DMS79 (cell line): ENCODE measurements around the gene HYAL1.

Experiments used
- DNase-seq: peaks from one replicate; lab custom pipeline; 2025; lab: John Stamatoyannopoulos, UW

HYAL1 gene, protein sequence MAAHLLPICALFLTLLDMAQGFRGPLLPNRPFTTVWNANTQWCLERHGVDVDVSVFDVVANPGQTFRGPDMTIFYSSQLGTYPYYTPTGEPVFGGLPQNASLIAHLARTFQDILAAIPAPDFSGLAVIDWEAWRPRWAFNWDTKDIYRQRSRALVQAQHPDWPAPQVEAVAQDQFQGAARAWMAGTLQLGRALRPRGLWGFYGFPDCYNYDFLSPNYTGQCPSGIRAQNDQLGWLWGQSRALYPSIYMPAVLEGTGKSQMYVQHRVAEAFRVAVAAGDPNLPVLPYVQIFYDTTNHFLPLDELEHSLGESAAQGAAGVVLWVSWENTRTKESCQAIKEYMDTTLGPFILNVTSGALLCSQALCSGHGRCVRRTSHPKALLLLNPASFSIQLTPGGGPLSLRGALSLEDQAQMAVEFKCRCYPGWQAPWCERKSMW

DNA sequence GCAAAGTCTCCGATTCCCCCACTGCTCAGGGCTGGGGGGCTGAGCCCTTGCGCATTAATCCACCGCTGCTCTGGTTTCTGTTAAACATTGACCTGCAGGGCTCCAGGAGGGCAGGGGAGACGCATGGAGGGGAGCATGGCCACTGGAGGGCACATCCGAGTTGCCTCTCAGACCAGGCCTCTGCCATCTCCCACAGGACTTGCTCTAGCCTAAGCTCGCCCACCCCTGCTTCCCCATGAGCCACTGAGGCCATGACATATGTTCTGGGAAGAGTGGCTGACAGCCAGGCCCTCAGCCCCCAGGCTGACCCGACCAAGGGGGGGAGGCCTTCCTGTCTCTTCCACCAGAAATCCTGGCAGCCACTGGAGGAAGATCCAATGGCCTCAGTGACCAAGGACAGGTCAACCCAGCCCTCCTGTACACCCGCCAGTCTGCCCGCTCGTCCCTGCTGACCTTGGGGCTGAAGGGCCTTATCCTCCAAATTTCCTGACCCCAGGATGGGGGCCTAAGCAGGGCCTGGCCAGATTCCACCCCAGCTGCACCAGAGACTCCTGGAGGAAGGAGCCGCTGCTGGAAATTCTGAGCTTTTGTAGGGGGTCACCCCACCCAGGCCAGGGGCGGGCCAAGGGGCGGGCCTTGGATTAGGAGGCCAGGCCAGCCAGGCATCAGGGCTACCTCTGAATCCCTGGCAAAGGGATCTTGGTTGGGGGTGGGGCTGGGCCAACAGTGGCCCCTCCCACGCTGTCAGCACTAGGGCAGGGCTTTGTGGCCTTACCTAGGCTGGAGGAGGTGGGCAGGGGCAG, at the start of gene HYAL1:
Gene HYAL1 (minus strand): TSS at position 562 of the 803 bp plus-strand sequence. CDS start 618 bp downstream, outside the sequence.
- DNase-seq = no peak

- DNase-seq = no peak
These were observed 49.4 kb upstream of the HYAL1 start for GRCh38 chr3:50352781-50353180.

DNA sequence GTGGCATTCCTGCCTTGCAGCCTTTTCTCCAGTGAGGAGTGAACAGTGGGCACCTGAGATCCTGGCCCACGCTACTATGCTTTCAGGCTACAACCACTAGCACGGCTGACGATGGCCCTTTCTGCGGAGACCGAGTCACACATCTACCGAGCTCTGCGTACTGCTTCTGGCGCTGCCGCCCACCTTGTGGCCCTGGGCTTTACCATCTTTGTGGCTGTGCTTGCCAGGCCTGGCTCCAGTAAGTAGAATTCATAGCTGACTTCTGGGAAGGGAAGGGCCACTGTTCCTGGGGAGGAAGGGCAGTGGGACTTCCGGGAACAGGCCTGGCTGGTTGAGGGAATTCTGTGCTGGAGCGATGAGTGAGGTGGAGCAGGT, 47.9 kb upstream of the HYAL1 start:
- DNase-seq = no peak

GRCh38 chr3:50350527-50351322, 47.4 kb upstream of the HYAL1 start, which contains the start of the genes CYB561D2 and NPRL2:
Gene CYB561D2, plus strand, starts transcription at chr3:50350862. Its CDS starts 572 bp downstream, at chr3:50351434.
Gene NPRL2, minus strand, starts transcription at chr3:50350775. Its CDS starts 123 bp downstream, at chr3:50350652.
- DNase-seq = peak; percentile 75

- DNase-seq = no peak
These were observed 46.8 kb upstream of the HYAL1 start for GRCh38 chr3:50350213-50350526.

DNA sequence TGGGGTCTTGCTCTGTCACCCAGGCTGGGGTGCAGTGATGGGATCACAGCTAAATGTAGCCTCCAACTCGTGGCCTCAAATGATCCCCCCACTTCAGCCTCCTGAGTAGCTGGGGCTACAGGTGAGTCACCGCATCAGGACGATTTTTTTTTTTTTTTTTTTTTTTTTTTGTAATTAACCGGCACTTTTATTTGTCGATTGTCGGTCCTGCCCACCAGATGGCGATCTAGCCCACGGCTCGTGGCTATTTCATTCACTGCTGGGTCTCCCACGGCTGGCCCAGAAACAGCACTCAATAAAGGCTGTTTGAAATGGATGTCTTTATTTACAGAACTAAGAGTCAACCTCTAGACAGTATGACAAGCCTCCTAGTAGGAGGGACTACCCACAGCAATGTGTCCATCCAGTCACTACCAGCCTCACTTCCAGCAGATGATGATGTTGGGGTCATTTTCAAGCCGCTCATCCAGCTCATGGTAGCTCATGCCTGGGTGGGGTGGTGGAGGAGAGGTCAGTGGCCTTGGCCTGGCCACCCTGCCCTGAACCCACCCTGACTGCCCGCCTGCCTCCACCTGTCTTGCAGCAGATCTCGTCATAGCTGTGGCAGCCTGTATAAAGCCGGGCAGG, 43.9 kb upstream of the HYAL1 start:
- DNase-seq = peak; percentile 42

GRCh38 chr3:50345586-50346234, 42.3 kb upstream of the HYAL1 start, which contains the start of gene ZMYND10:
Gene ZMYND10, minus strand, starts transcription at chr3:50345732. Its CDS starts 153 bp downstream, at chr3:50345579.
- no peak for DNase-seq

- no peak for DNase-seq
These were observed 41.6 kb upstream of the HYAL1 start for GRCh38 chr3:50345008-50345407.

- DNase-seq = no peak
These were observed 39.6 kb upstream of the HYAL1 start for GRCh38 chr3:50342813-50343633.

DNA sequence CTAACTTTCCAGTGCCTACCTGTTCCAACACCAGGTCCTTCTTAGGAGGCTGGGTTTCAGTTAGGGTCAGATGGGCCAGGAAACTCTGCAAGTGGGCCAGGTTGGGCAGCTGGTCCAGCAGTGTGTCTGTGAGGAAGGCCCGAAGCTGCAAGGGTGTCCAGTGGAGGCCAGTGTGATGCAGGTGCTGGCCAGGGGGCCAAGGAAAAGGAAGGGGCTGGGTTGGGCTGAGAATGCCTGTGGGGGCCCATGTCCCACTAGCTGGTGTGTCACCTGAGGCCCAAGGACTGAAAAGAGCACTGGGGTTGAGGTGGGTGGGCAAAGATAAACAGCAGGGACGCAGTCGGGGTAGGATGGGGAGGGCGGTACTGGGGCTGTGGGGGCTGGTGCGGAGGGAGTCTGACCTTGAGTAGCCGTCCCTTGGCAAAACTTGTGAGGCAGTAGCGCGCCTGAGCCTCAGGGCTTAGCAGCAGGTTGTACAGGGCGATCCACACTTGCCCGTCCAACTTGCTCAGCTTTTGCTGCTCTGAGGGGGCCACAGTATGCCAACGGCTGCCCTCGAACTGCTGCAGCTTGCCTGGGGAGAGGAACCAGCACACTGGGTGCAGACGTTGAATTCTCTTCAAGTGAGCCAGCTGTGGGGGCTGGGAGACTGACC, 38.7 kb upstream of the HYAL1 start:
- no peak for DNase-seq

- DNase-seq = no peak
These were observed 38.2 kb upstream of the HYAL1 start for GRCh38 chr3:50341537-50341936.

- DNase-seq = no peak
These were observed 37.3 kb upstream of the HYAL1 start, which contains the start of gene RASSF1 for GRCh38 chr3:50340448-50341329. Gene RASSF1, minus strand, starts transcription at chr3:50340836. Its CDS starts 31 bp downstream, at chr3:50340805.

DNA sequence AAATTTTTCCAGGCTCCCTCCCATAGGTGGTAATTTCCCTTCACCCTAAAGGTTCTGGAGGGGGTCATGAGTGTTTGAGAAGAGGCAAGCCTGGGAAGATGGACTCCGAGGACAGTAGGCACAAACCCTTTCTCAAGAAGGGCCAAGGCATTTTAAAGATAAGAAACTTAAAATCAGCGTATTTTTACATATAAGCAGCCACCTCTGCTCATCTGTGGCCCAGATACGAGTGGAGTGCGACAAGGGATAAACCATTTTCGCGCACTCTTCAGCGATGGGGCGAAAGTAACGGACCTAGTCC, 36.7 kb upstream of the HYAL1 start:
- no peak for DNase-seq

GRCh38 chr3:50339485-50340146, 36.2 kb upstream of the HYAL1 start:
- no peak for DNase-seq

- DNase-seq = no peak
These were observed 35.6 kb upstream of the HYAL1 start for GRCh38 chr3:50338965-50339364.

DNA sequence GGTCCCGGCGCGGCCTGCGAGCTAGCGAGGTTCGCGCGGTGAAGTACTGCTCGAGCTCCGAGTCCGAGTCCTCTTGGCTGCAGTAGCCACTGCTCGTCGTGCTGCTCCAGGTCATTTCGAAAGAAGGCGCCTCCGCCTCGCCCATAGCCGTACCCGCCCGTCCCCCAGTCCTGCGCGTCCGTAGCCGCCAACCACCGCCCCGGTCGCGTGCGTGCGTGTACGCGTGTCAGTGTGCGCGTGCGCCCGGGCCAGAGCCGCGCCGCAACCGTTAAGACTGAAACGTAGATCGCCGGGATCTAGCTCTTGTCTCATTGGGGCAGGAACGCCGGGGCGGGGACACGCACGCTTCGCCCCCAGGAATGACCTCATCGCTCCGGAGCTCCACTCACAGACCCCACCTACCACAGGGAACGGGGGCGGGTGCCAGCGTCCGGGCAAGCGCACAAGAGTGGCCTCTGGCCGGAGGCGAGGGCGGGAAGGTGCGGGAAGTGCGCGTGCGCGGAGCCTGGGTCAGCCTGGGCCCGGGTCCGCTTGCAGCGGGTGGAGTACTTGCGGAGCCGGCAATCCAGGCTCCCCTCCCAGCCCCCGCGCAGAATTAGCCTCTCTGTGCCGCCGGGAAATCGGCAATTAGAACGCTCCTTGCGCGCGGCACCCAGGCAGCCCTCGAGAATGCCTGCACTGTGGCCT, 33.9 kb upstream of the HYAL1 start:
- peak; percentile 90 for DNase-seq

GRCh38 chr3:50336452-50337174, 33.2 kb upstream of the HYAL1 start:
- DNase-seq = no peak
